ENCODE measurements around the gene LEKR1.

The LEKR1 gene

GRCh38 chr3:156843071-156843808 is 17.1 kb downstream of the LEKR1 start (continued):
- TF ChIP-seq ZNF645 (tag by site-specific recombination; IDR thresholded peaks at IDR 0.05) (no peak), OSR2 (tag by site-specific recombination; IDR thresholded peaks at IDR 0.05) (no peak), ZNF792 (tag by site-specific recombination; IDR thresholded peaks at IDR 0.05) (no peak), ZEB2 (tag by site-specific recombination; IDR thresholded peaks at IDR 0.05) (no peak), GLI2 (tag by site-specific recombination; IDR thresholded peaks at IDR 0.05; ENCODE audit: borderline replicate concordance, low read depth) (no peak), ZNF610 (tag by site-specific recombination; IDR thresholded peaks at IDR 0.05; ENCODE audit: borderline replicate concordance) (no peak), FEZF1 (tag by site-specific recombination; IDR thresholded peaks at IDR 0.05) (peak; percentile 83), ZBTB49 (tag by site-specific recombination; IDR thresholded peaks at IDR 0.05; ENCODE audit: low read depth) (no peak), ZNF2 (tag by site-specific recombination; IDR thresholded peaks at IDR 0.05) (no peak), PBX3 (CRISPR knock-in tag; IDR thresholded peaks at IDR 0.05) (no peak), ZNF423 (tag by site-specific recombination; IDR thresholded peaks at IDR 0.05) (no peak), AEBP2 (tag by site-specific recombination; IDR thresholded peaks at IDR 0.05; ENCODE audit: borderline replicate concordance) (no peak), ZNF302 (tag by site-specific recombination; IDR thresholded peaks at IDR 0.05; ENCODE audit: low read depth) (no peak), SP7 (tag by site-specific recombination; IDR thresholded peaks at IDR 0.05) (peak; percentile 43), ZNF76 (tag by site-specific recombination; IDR thresholded peaks at IDR 0.05; ENCODE audit: borderline replicate concordance, low read depth) (no peak), ZNF677 (tag by site-specific recombination; IDR thresholded peaks at IDR 0.05) (no peak), ZNF670 (tag by site-specific recombination; IDR thresholded peaks at IDR 0.05; ENCODE audit: low read depth) (no peak), ZNF514 (tag by site-specific recombination; IDR thresholded peaks at IDR 0.05) (no peak), BCL11B (tag by site-specific recombination; IDR thresholded peaks at IDR 0.05; ENCODE audit: low read depth) (no peak), KLF8 (tag by site-specific recombination; IDR thresholded peaks at IDR 0.05) (no peak), ZNF830 (tag by site-specific recombination; IDR thresholded peaks at IDR 0.05; ENCODE audit: low read depth) (no peak), PRDM1 (tag by site-specific recombination; IDR thresholded peaks at IDR 0.05) (peak; percentile 26; the same call in 1 of the 2 replicates), REPIN1 (tag by site-specific recombination; IDR thresholded peaks at IDR 0.05; ENCODE audit: low read depth) (no peak), ZNF175 (tag by site-specific recombination; IDR thresholded peaks at IDR 0.05) (no peak), ZFP41 (tag by site-specific recombination; IDR thresholded peaks at IDR 0.05; ENCODE audit: borderline replicate concordance) (no peak), ZNF530 (tag by site-specific recombination; IDR thresholded peaks at IDR 0.05; ENCODE audit: low read depth) (no peak), KLF16 (tag by site-specific recombination; IDR thresholded peaks at IDR 0.05) (no peak)
